22Rv1 (cell line): ENCODE measurements around the gene TNK2.

Experiments used
- H3K27ac ChIP-seq: fragments of 450-650 bp; 2 replicates; pipeline ENCODE4 v1.5.1; 2017
- CTCF ChIP-seq: fragments of 450-650 bp; IDR thresholded peaks from 2 replicates; pipeline ENCODE4 v1.5.1; 2017; ENCODE audit warnings: mild to moderate bottlenecking
- ZFX ChIP-seq: fragments of 450-650 bp; IDR thresholded peaks from 2 replicates; pipeline ENCODE4 v1.6.1; 2017; ENCODE audit warnings: antibody characterized with exemption, borderline replicate concordance

Gene TNK2

GRCh38 chr3:195889870-195890295, 18.5 kb downstream of the TNK2 start:
- H3K27ac ChIP-seq = no peak overlapping the region
- TF ChIP-seq CTCF (no peak), ZFX (no peak)

GRCh38 chr3:195888981-195889869, 19.1 kb downstream of the TNK2 start:
- H3K27ac ChIP-seq = no peak overlapping the region
- TF ChIP-seq ZFX (no peak), CTCF (no peak)

- no peak overlapping the region for H3K27ac ChIP-seq
Observed at GRCh38 chr3:195888311-195888761, 20.0 kb downstream of the TNK2 start.

GRCh38 chr3:195887670-195888069, 20.7 kb downstream of the TNK2 start:
- no peak overlapping the region for H3K27ac ChIP-seq
- TF ChIP-seq ZFX (no peak), CTCF (no peak)

More at GRCh38 chr3:195888311-195888761, 20.0 kb downstream of the TNK2 start:
- TF ChIP-seq CTCF (no peak), ZFX (no peak)

GRCh38 chr3:195886181-195887141, 21.9 kb downstream of the TNK2 start:
- H3K27ac ChIP-seq = no peak overlapping the region
- TF ChIP-seq ZFX (no peak), CTCF (no peak)

GRCh38 chr3:195885036-195885891, 23.1 kb downstream of the TNK2 start:
- no peak overlapping the region for H3K27ac ChIP-seq
- TF ChIP-seq ZFX (no peak), CTCF (no peak)
